Hematopoietic multipotent progenitor cell (in vitro differentiated cells): Measurements from ENCODE around the gene KRTAP10-1. TPM values are rescaled to one million over a fixed set of nuclear protein-coding genes. Genes with fewer than 3 reads are reported as not detected.
"Not testable (repeated sequence)": the region's sequence is repeated elsewhere in the genome, so short reads cannot be mapped to it uniquely, and the experiment has no call there.

Experiments used
- DNase-seq, 3 donors: peaks; one replicate each; pipeline ENCODE4 v3.0.0-alpha.2; 2011 to 2015; ENCODE audit warnings: low read depth in 2 of 3, low spot score in 2 of 3
- total RNA-seq: library from RNA; depleted of rRNA; stranded (reverse); fragments of >200 nt; gene quantifications from one replicate; pipeline ENCODE4 v1.2.3, GENCODE V29; 2012

KRTAP10-1 gene
- total RNA-seq, 1 donor, result not detected

GRCh38 chr21:44507673-44508425 lies 32.1 kb downstream of the KRTAP10-1 start:
- DNase-seq, result no peak

- no peak for DNase-seq
These were observed 33.4 kb downstream of the KRTAP10-1 start for GRCh38 chr21:44506279-44507255.

GRCh38 chr21:44505673-44506278 lies 34.2 kb downstream of the KRTAP10-1 start:
- no peak for DNase-seq

- DNase-seq, result no peak
These were observed 36.0 kb downstream of the KRTAP10-1 start for GRCh38 chr21:44503901-44504399.

GRCh38 chr21:44503006-44503889 lies 36.7 kb downstream of the KRTAP10-1 start:
- DNase-seq, result not testable (repeated sequence)

- no peak for DNase-seq
These were observed 37.6 kb downstream of the KRTAP10-1 start for GRCh38 chr21:44502171-44502958.

- DNase-seq, result no peak
These were observed 39.9 kb downstream of the KRTAP10-1 start for GRCh38 chr21:44500111-44500510.

- no peak for DNase-seq
These were observed 40.4 kb downstream of the KRTAP10-1 start for GRCh38 chr21:44499631-44500030.

GRCh38 chr21:44499211-44499560 lies 40.8 kb downstream of the KRTAP10-1 start:
- DNase-seq, result no peak

GRCh38 chr21:44498280-44499210 lies 41.5 kb downstream of the KRTAP10-1 start:
- DNase-seq, result no peak

- no peak for DNase-seq
These were observed 42.3 kb downstream of the KRTAP10-1 start for GRCh38 chr21:44497703-44498126.

GRCh38 chr21:44496564-44497550 lies 43.1 kb downstream of the KRTAP10-1 start:
- no peak for DNase-seq

- no peak for DNase-seq
These were observed 44.1 kb downstream of the KRTAP10-1 start for GRCh38 chr21:44495611-44496563.

- DNase-seq, result no peak
These were observed 45.0 kb downstream of the KRTAP10-1 start for GRCh38 chr21:44494956-44495355.

- DNase-seq, result no peak
These were observed 45.6 kb downstream of the KRTAP10-1 start for GRCh38 chr21:44494418-44494817.
